Vagina (tissue), 2 donors: ENCODE measurements around the gene BOLA1.

Source experiments
- POLR2A ChIP-seq, 2 donors: fragments of 450-650 bp; IDR thresholded peaks; one replicate each; pipeline ENCODE4 v1.6.1; 2017; ENCODE audit warnings: antibody characterized with exemption in 2 of 2, mild to moderate bottlenecking in 2 of 2, moderate library complexity in 2 of 2
- POLR2AphosphoS5 ChIP-seq, 2 donors: sonication (generic); formaldehyde crosslinking; IDR thresholded peaks; one replicate each; pipeline ENCODE4 v1.9.0; 2017; ENCODE audit warnings: antibody characterized with exemption in 2 of 2, mild to moderate bottlenecking in 2 of 2, low read depth in 1 of 2; ENCODE audit not compliant: insufficient read depth in 1 of 2
- TF ChIP-seq, protein P1 (sequence below), 3 experiments: fragments of 450-650 bp in 2 of 3; fragments of 200-600 bp in 1 of 3; sonication (generic) in 1 of 3; IDR thresholded peaks; one replicate each; pipeline ENCODE4 v1.5.1; 2017 to 2019; ENCODE audit warnings: antibody characterized with exemption in 3 of 3, mild to moderate bottlenecking in 2 of 3, moderate library complexity in 2 of 3

GRCh38 chr1:149923626-149924025, 24.3 kb downstream of the BOLA1 start:
- TF ChIP-seq, protein P1, sequence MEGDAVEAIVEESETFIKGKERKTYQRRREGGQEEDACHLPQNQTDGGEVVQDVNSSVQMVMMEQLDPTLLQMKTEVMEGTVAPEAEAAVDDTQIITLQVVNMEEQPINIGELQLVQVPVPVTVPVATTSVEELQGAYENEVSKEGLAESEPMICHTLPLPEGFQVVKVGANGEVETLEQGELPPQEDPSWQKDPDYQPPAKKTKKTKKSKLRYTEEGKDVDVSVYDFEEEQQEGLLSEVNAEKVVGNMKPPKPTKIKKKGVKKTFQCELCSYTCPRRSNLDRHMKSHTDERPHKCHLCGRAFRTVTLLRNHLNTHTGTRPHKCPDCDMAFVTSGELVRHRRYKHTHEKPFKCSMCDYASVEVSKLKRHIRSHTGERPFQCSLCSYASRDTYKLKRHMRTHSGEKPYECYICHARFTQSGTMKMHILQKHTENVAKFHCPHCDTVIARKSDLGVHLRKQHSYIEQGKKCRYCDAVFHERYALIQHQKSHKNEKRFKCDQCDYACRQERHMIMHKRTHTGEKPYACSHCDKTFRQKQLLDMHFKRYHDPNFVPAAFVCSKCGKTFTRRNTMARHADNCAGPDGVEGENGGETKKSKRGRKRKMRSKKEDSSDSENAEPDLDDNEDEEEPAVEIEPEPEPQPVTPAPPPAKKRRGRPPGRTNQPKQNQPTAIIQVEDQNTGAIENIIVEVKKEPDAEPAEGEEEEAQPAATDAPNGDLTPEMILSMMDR (IDR thresholded peaks at IDR 0.05): no peak
- TF ChIP-seq POLR2A (IDR thresholded peaks at IDR 0.05) (no peak), POLR2AphosphoS5 (IDR thresholded peaks at IDR 0.05; ENCODE audit: insufficient read depth in 1 of 2, low read depth in 1 of 2) (no peak)
